Measurements from ENCODE around the gene SPTBN1.

Gene SPTBN1

GRCh38 chr2:54574107-54574859 is 118.2 kb downstream of the SPTBN1 start:
- DNase-seq (ENCODE audit: low read depth in 2 of 2), result peak; percentile 55 to 68

GRCh38 chr2:54574860-54575247 is 118.7 kb downstream of the SPTBN1 start:
- no peak for DNase-seq (ENCODE audit: low read depth in 2 of 2)

- DNase-seq (ENCODE audit: low read depth in 2 of 2), result no peak
Measured at GRCh38 chr2:54575379-54575888, 119.3 kb downstream of the SPTBN1 start.

GRCh38 chr2:54577035-54577434 is 120.9 kb downstream of the SPTBN1 start:
- DNase-seq (ENCODE audit: low read depth in 2 of 2), result no peak

- DNase-seq (ENCODE audit: low read depth in 2 of 2), result no peak
Measured at GRCh38 chr2:54577944-54578647, 122.0 kb downstream of the SPTBN1 start.

DNA sequence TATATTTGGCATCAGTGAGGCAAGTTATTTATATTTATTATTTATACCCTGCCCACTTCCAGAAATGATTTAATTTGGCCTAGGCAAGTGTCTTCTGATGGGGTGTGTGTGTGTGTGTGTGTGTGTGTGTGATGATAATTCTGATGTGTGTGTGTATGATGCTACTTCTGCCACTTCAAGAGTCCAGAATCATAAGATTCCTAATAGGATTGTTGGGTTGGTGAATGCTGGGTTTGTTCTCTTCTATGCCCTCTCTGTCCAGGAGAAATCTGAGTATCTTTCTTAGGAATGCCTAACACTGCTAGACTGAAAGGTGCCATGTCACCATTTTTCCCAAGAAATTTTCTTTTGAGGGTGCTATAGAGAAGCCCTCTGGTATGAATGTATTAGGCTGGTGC is 122.5 kb downstream of the SPTBN1 start:
- DNase-seq (ENCODE audit: low read depth in 2 of 2), result no peak

DNA sequence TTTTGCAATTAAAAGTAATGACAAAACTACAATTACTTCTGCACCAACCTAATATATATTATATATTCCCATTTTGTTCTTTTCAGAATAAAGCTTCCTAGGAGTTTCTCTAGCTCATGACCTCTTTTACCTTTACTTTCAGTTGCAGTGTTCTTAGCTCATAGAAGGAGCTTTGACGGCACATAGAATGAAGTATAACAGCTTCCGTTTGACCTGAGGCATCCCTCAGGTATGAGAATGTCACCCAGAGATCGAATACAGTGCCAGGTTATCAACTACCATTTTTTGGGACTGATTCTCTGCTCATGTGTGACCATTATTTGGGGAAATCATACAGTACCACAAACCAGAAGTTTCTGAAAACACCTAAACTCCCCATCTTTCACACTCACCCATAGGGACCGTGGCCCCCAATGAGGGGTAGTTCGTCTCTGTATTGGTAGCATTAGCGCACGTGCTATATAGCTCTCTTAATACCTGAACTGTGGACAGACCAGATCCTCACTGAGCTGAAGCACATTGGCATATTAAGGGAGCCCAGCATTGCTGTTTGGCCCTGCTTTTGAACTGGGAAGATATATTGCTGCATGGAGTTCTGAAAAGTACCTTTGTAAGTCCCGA is 123.0 kb downstream of the SPTBN1 start:
- DNase-seq (ENCODE audit: low read depth in 2 of 2), result no peak

- DNase-seq (ENCODE audit: low read depth in 2 of 2), result peak in 1 of 2 donors; percentile 22
Measured at GRCh38 chr2:54579682-54580620, 123.8 kb downstream of the SPTBN1 start.

- no peak for DNase-seq (ENCODE audit: low read depth in 2 of 2)
Measured at GRCh38 chr2:54581326-54582039, 125.4 kb downstream of the SPTBN1 start.

DNA sequence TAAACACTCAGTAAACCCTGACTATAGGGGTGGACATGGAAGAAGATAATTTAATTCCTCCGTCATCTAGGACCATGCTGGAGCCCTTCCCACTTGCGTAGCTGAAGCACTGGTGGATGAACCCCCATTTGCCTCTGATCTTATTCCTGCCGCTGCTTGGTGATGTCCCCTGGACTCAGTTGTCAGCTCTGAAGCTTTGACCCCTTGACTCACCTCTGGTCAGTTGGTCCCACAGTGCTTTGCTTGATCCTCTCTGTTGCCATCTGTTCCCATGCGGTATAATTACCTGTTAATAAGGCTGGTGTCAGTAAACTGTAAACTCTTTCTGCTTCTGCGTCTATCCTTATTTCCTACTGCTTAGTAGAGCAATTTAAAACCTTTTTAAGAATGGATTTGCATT is 126.9 kb downstream of the SPTBN1 start:
- DNase-seq (ENCODE audit: low read depth in 2 of 2), result no peak

DNA sequence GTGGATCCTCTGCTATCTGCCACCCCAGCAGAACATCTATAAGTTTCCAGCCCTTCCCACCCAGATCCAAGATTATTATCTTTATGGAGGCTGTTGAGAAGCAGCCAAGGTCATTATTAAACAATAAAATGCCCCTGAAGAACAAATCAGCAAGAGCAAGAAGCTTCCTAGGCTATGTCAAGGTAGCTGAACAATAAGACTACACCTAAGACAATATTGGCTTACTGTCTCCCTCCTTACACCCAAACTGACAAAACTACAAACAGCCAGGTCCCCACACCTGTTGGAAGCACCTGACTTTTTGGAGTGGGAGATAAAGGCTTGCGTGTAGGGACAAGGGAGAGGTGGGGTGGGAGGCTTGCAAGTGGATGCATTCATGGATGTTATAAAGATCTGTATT is 128.5 kb downstream of the SPTBN1 start:
- DNase-seq (ENCODE audit: low read depth in 2 of 2), result no peak

GRCh38 chr2:54585136-54585733 is 129.1 kb downstream of the SPTBN1 start:
- no peak for DNase-seq (ENCODE audit: low read depth in 2 of 2)

DNA sequence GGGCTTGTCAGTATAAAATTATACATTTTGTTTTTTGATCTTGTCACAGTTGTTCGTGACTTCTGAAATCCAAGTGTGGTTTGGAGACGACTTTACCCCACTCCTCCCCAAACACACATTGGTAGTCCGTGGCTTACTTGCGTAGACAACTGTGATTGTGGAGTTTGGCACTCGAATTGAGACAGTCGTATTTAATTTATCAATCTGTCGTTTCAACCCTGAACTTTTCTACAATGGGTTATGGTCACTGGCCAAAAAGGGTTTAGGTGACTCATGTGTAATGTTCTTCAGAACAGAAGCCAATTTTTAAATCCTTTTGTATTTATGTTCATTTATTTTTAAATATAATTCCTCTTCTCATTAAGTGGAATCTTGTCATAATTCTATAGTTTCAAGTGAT is 129.9 kb downstream of the SPTBN1 start:
- no peak for DNase-seq (ENCODE audit: low read depth in 2 of 2)

DNA sequence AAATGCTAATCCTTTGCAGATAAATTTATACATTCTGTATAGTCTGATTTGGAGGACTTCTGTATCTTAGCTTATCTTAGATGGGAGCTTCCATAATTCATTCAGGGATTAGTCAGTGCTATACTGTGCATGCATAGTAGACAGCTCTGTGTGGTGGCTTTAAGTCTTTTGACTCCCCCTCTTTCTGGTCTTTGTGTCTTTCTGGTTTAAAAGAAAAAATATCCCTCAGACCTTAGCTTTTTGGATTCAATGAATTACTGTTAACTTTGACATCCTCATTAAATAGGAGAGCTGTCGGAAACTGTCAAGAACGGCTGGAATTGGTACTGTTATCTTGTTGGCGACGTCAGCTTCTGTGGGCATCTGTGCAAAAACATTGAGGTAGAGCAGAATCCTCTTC is 130.4 kb downstream of the SPTBN1 start:
- DNase-seq (ENCODE audit: low read depth in 2 of 2), result no peak

DNA sequence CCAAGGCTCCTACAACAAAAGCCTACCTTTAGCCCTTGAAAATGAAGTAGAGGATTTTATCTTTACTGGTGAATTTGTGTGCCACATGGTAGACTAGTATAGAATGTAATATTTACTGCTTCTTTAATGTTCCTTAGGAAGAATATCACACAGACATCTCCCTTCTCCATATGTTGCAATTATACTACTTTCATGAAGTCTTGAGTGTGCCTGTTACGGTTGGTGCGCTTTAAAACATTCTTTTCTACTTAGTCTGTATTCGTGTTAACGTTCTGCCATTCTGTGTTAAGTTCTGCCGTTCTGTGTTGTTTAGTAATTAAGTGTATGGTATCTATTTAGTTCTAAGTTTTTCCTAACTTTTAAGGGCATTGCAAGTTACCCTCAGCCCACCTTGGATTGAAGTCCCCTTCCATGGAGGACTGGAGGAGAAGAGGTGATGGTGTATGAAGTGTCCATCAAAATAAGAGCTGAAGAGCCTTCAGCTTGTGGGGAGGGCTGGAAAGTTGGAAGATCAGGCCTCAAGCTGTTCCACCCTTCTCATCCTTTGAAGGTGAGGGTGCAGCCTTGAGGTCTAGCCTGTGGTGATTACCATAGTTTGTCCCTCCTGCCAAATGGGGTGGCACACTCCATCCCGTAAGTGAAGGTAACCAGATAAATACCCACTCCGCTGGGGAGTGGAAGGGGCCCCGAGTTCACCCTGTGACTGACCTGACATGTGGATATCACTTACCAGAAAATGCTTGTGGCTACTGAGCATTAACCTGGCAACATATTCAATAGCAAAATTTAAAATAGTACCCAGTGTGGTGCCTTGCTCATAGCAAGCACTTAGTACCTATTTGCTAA is 131.3 kb downstream of the SPTBN1 start:
- DNase-seq (ENCODE audit: low read depth in 2 of 2), result no peak

DNA sequence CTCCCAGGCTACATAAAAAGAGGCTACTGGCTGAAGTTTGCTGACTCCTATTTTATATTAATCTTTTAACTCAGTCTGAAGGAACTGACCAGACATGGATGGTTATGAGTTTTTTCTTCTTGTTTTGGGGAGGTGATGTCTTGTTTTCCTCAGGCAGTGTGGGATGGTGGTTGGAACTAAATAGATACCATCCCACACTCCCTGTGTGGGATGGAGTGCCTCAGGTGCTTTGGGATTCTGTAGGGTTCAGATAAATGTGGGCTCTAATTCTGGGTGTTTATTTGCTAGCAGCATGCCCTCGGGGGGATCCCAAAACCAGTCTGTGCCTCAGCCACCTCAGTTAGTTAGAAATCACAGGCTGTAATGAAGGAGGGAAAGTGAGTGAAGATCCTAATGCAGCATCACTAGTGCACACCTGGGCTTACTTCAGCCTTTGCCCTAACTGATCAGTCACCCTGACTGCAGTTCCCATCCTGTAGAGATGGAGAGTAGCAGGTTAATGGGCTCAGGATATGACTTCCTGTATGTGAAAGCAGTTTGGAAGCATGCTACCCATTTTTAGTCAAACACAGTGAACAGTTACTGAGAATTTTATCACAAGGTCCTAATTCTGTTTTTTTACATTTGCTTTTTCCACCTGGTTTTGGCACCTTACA is 132.2 kb downstream of the SPTBN1 start:
- no peak for DNase-seq (ENCODE audit: low read depth in 2 of 2)

- DNase-seq (ENCODE audit: low read depth in 2 of 2), result no peak
Measured at GRCh38 chr2:54589038-54589339, 132.9 kb downstream of the SPTBN1 start.

DNA sequence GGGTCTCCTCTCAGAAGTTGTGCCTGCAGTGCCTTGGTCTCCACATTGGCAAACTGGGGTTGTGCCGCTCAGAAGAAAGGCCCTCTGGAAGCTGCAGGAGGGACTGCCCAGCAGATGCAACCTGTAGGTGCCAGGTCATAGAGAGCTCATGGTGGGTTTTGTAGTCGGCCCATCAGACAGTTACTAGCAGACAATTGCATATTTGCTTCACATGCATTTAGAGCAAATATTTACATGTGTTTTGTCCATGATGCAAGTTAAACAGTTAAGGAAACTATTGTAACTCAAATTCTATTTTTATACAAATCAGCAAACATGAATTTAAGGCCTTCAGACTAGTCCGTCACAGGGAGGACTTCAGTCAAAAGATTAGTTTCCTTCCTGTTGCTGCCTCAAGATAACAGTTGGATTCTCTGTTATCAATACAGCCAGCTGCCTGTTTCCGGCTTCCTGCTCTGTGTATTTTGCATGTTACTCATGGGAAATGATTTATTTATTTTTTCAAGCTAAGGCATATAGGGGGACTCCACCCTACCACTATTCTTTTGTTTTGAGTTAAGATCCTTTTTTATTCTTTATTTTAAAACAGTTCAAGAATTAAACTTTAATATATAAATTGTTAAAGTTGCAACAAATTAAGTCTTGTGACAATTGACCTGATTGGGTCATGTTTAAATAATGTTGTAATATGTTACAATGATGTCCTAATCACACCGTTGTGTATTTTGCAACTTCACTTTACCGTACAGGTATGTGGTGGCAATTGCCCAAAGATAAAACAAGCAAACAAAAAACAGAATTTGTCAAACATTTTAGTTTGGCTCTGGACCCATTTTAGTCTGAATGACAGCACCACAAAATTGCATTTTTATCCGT is 133.5 kb downstream of the SPTBN1 start:
- DNase-seq (ENCODE audit: low read depth in 2 of 2), result no peak
